Measurements from ENCODE around the gene FOXR1. TPM values are rescaled to one million over a fixed set of nuclear protein-coding genes. Genes with fewer than 3 reads are reported as not detected.
A peak's percentile ranks its signal among the peaks of the same experiment; 100 is the strongest.
"Not testable (repeated sequence)": the region's sequence is repeated elsewhere in the genome, so short reads cannot be mapped to it uniquely, and the experiment has no call there.

The FOXR1 gene
- total RNA-seq, 2 donors from 2014 or later, result 0.98 TPM; not detected in 1

GRCh38 chr11:118933486-118933885 lies 38.1 kb upstream of the FOXR1 start:
- Mint-ChIP-seq H3K4me1 (no peaks in the 10 kb centered on the region), H3K27me3 (no peaks in the 10 kb centered on the region), H3K4me3 (no peak overlapping the region), H3K36me3 (ENCODE audit: low read depth) (peaks cover 6% of the 10 kb centered on the region), H3K27ac (peak overlapping the region; percentile 69), H3K9me3 (no peaks in the 10 kb centered on the region)
- no peak for ATAC-seq (replicated peaks)

- no peak for ATAC-seq (replicated peaks)
- no peaks in the 10 kb centered on the region for H3K27me3 Mint-ChIP-seq
- no peak overlapping the region for H3K27ac Mint-ChIP-seq
- H3K4me1 Mint-ChIP-seq, result no peaks in the 10 kb centered on the region
- no peaks in the 10 kb centered on the region for H3K9me3 Mint-ChIP-seq
- H3K4me3 Mint-ChIP-seq, result no peak overlapping the region
- no peaks in the 10 kb centered on the region for H3K36me3 Mint-ChIP-seq (ENCODE audit: low read depth)
These were observed 36.2 kb upstream of the FOXR1 start for GRCh38 chr11:118935376-118935775.

- Mint-ChIP-seq H3K27ac (no peak overlapping the region), H3K36me3 (ENCODE audit: low read depth) (no peaks in the 10 kb centered on the region), H3K27me3 (no peaks in the 10 kb centered on the region), H3K4me1 (peaks cover 13% of the 10 kb centered on the region), H3K4me3 (peak overlapping the region; percentile 41), H3K9me3 (no peaks in the 10 kb centered on the region)
- ATAC-seq (replicated peaks), result no peak
These were observed 32.8 kb upstream of the FOXR1 start for GRCh38 chr11:118938491-118939403.

GRCh38 chr11:118939404-118939915 lies 32.1 kb upstream of the FOXR1 start:
- no peaks in the 10 kb centered on the region for H3K27me3 Mint-ChIP-seq
- H3K36me3 Mint-ChIP-seq (ENCODE audit: low read depth), result no peaks in the 10 kb centered on the region
- no peak overlapping the region for H3K27ac Mint-ChIP-seq
- H3K9me3 Mint-ChIP-seq, result no peaks in the 10 kb centered on the region
- no peak for ATAC-seq (replicated peaks)
- H3K4me1 Mint-ChIP-seq, result peaks cover 13% of the 10 kb centered on the region
- peak overlapping the region; percentile 43 for H3K4me3 Mint-ChIP-seq

- Mint-ChIP-seq H3K36me3 (ENCODE audit: low read depth) (no peaks in the 10 kb centered on the region), H3K27ac (no peak overlapping the region), H3K4me1 (peaks cover 13% of the 10 kb centered on the region), H3K27me3 (no peaks in the 10 kb centered on the region), H3K4me3 (peak overlapping the region; percentile 43), H3K9me3 (no peaks in the 10 kb centered on the region)
- peak; percentile 85 for ATAC-seq (replicated peaks)
These were observed 31.5 kb upstream of the FOXR1 start for GRCh38 chr11:118939953-118940598.

GRCh38 chr11:118947091-118947490 lies 24.5 kb upstream of the FOXR1 start:
- H3K9me3 Mint-ChIP-seq, result no peaks in the 10 kb centered on the region
- no peaks in the 10 kb centered on the region for H3K36me3 Mint-ChIP-seq (ENCODE audit: low read depth)
- H3K27me3 Mint-ChIP-seq, result peaks cover 3% of the 10 kb centered on the region
- H3K4me3 Mint-ChIP-seq, result no peak overlapping the region
- peaks cover 5% of the 10 kb centered on the region for H3K4me1 Mint-ChIP-seq
- no peak overlapping the region for H3K27ac Mint-ChIP-seq
- no peak for ATAC-seq (replicated peaks)

GRCh38 chr11:118948000-118948399 lies 23.6 kb upstream of the FOXR1 start:
- peaks cover 5% of the 10 kb centered on the region for H3K4me1 Mint-ChIP-seq
- ATAC-seq (replicated peaks), result no peak
- H3K27me3 Mint-ChIP-seq, result peaks cover 3% of the 10 kb centered on the region
- H3K36me3 Mint-ChIP-seq (ENCODE audit: low read depth), result no peaks in the 10 kb centered on the region
- no peak overlapping the region for H3K27ac Mint-ChIP-seq
- H3K9me3 Mint-ChIP-seq, result no peaks in the 10 kb centered on the region
- H3K4me3 Mint-ChIP-seq, result no peak overlapping the region

- ATAC-seq (replicated peaks), result no peak
- H3K4me3 Mint-ChIP-seq, result no peak overlapping the region
- no peak overlapping the region for H3K27ac Mint-ChIP-seq
- no peaks in the 10 kb centered on the region for H3K4me1 Mint-ChIP-seq
- no peaks in the 10 kb centered on the region for H3K36me3 Mint-ChIP-seq (ENCODE audit: low read depth)
- H3K9me3 Mint-ChIP-seq, result no peaks in the 10 kb centered on the region
- peaks cover 3% of the 10 kb centered on the region for H3K27me3 Mint-ChIP-seq
These were observed 18.3 kb upstream of the FOXR1 start for GRCh38 chr11:118953265-118953664.

GRCh38 chr11:118953976-118954375 lies 17.6 kb upstream of the FOXR1 start:
- H3K36me3 Mint-ChIP-seq (ENCODE audit: low read depth); ATAC-seq (replicated peaks); H3K9me3 Mint-ChIP-seq; H3K27ac Mint-ChIP-seq; H3K4me1 Mint-ChIP-seq; H3K4me3 Mint-ChIP-seq; H3K27me3 Mint-ChIP-seq: not testable (repeated sequence)

GRCh38 chr11:118956094-118956846 lies 15.3 kb upstream of the FOXR1 start, which contains the start of gene UPK2:
Gene UPK2 (plus strand): TSS chr11:118956298. CDS start chr11:118956351, 53 bp downstream.
- Mint-ChIP-seq H3K27me3 (peaks cover under 1% of the 10 kb centered on the region), H3K9me3 (no peaks in the 10 kb centered on the region), H3K27ac (peak within 1 kb of the TSS; percentile 50), H3K36me3 (ENCODE audit: low read depth) (no peaks in the 10 kb centered on the region), H3K4me3 (no peak within 1 kb of the TSS), H3K4me1 (no peaks in the 10 kb centered on the region)
- ATAC-seq (replicated peaks), result peak; percentile 99

GRCh38 chr11:118956847-118957469 lies 14.6 kb upstream of the FOXR1 start:
- Mint-ChIP-seq H3K4me3 (no peak overlapping the region), H3K27me3 (no peaks in the 10 kb centered on the region), H3K9me3 (no peaks in the 10 kb centered on the region), H3K27ac (no peak overlapping the region), H3K36me3 (ENCODE audit: low read depth) (no peaks in the 10 kb centered on the region), H3K4me1 (no peaks in the 10 kb centered on the region)
- no peak for ATAC-seq (replicated peaks)

GRCh38 chr11:118957549-118957948 lies 14.0 kb upstream of the FOXR1 start:
- no peaks in the 10 kb centered on the region for H3K36me3 Mint-ChIP-seq (ENCODE audit: low read depth)
- H3K4me1 Mint-ChIP-seq, result no peaks in the 10 kb centered on the region
- H3K4me3 Mint-ChIP-seq, result no peak overlapping the region
- no peak for ATAC-seq (replicated peaks)
- H3K27me3 Mint-ChIP-seq, result no peaks in the 10 kb centered on the region
- H3K9me3 Mint-ChIP-seq, result no peaks in the 10 kb centered on the region
- H3K27ac Mint-ChIP-seq, result no peak overlapping the region

- H3K36me3 Mint-ChIP-seq (ENCODE audit: low read depth), result no peaks in the 10 kb centered on the region
- no peak for ATAC-seq (replicated peaks)
- H3K27ac Mint-ChIP-seq, result no peak overlapping the region
- no peaks in the 10 kb centered on the region for H3K9me3 Mint-ChIP-seq
- no peaks in the 10 kb centered on the region for H3K4me1 Mint-ChIP-seq
- H3K4me3 Mint-ChIP-seq, result no peak overlapping the region
- no peaks in the 10 kb centered on the region for H3K27me3 Mint-ChIP-seq
These were observed 13.6 kb upstream of the FOXR1 start for GRCh38 chr11:118957968-118958367.

- H3K27me3 Mint-ChIP-seq, result no peaks in the 10 kb centered on the region
- H3K27ac Mint-ChIP-seq, result no peak overlapping the region
- no peak overlapping the region for H3K4me3 Mint-ChIP-seq
- no peaks in the 10 kb centered on the region for H3K4me1 Mint-ChIP-seq
- no peaks in the 10 kb centered on the region for H3K9me3 Mint-ChIP-seq
- no peak for ATAC-seq (replicated peaks)
- H3K36me3 Mint-ChIP-seq (ENCODE audit: low read depth), result no peaks in the 10 kb centered on the region
These were observed 13.0 kb upstream of the FOXR1 start for GRCh38 chr11:118958577-118958976.

Measured in activated T-helper 17 cell treated with anti-CD3 and anti-CD28 coated beads, Interleukin-2, amount 50 U/mL, for 72 hours (primary cell).